ENCODE measurements around the gene SLC36A3.

DNA sequence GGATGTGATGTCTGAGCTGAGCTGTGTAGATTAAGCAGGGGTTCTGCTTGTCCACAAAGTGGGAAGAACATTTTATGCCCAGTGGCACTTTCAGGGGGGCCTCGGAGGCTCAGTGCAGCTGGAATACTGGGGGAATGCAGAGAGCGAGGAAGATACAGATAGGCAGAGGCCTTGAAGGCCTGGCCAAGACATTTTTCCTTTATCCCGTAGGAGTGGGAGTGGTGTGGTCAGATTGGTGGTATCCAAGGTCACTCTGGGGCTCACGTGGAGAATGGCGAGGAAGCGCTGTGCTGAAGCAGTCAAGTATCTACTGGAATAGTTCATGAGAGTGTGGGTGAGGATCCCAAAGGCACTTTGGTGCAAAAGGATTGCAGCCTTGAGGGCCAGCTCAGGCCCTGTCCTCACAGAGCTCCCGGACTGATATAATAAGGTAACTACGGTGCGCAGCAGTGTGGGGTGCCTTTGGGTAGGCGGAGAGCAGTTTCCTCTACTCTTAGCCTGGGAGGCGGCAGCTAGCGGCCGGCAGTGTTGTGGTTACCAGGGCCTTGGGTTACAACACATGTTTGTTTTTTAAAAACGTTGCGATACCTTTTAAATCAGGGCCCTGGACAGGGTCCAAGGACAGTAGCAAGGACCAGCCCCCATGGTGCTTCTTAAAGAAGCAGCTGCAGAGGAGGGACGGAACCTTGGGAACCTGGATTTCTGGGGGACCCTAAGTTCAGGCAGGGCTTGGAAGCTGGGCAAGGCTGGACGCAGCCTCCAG lies 68.9 kb downstream of the SLC36A3 start:
- TF ChIP-seq POLR2A (IDR thresholded peaks at IDR 0.05), result no peak
- TF ChIP-seq, protein P1, sequence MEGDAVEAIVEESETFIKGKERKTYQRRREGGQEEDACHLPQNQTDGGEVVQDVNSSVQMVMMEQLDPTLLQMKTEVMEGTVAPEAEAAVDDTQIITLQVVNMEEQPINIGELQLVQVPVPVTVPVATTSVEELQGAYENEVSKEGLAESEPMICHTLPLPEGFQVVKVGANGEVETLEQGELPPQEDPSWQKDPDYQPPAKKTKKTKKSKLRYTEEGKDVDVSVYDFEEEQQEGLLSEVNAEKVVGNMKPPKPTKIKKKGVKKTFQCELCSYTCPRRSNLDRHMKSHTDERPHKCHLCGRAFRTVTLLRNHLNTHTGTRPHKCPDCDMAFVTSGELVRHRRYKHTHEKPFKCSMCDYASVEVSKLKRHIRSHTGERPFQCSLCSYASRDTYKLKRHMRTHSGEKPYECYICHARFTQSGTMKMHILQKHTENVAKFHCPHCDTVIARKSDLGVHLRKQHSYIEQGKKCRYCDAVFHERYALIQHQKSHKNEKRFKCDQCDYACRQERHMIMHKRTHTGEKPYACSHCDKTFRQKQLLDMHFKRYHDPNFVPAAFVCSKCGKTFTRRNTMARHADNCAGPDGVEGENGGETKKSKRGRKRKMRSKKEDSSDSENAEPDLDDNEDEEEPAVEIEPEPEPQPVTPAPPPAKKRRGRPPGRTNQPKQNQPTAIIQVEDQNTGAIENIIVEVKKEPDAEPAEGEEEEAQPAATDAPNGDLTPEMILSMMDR (IDR thresholded peaks at IDR 0.05), result no peak
